HEK293 (cell line): ENCODE results near the gene KBTBD13.

Experiments used
- CTCF ChIA-PET: fragments of 350-600 bp; formaldehyde crosslinking; extraction: SDS; loops from one replicate; lab custom pipeline; 2021; ENCODE audit warnings: antibody characterized with exemption; lab: Yijun Ruan, JAX
- POLR2A ChIA-PET: fragments of 300-600 bp; formaldehyde crosslinking; extraction: SDS; loops from one replicate; lab custom pipeline; 2020; ENCODE audit warnings: antibody characterized with exemption, inconsistent platforms; lab: Yijun Ruan, JAX
- H3K27ac ChIP-seq: fragments of 200-500 bp; sonication (Bioruptor generic); 2 replicates; pipeline ENCODE4 v1.5.1; 2014; ENCODE audit warnings: low read depth, low read length, control low read depth, inconsistent platforms; ENCODE audit errors: extremely low read depth
- H3K36me3 ChIP-seq, 2 experiments: fragments of 200-500 bp in 1 of 2; sonication (Bioruptor generic) in 1 of 2; 1 replicate in 1 of 2; 2 replicates in 1 of 2; pipeline ENCODE4 v1.5.1; 2014 to 2017; ENCODE audit warnings: inconsistent platforms in 2 of 2, low read length in 2 of 2; ENCODE audit not compliant: control insufficient read depth in 2 of 2, insufficient read depth in 1 of 2
- H3K4me1 ChIP-seq: fragments of 200-500 bp; sonication (Bioruptor generic); 2 replicates; pipeline ENCODE4 v1.5.1; 2014; ENCODE audit warnings: mild to moderate bottlenecking, low read length, inconsistent platforms; ENCODE audit not compliant: control insufficient read depth, insufficient read depth
- H3K4me3 ChIP-seq: 2 replicates; pipeline ENCODE4 v1.5.1; 2011; ENCODE audit warnings: low read depth, mild to moderate bottlenecking, control low read depth, low read length, moderate library complexity
- H3K9me3 ChIP-seq: fragments of 200-500 bp; sonication (Bioruptor generic); 2 replicates; pipeline ENCODE4 v1.5.1; 2014; ENCODE audit warnings: low read depth, low read length, inconsistent platforms; ENCODE audit not compliant: control insufficient read depth, insufficient read depth
- EGR2 ChIP-seq: fragments of 450-650 bp; formaldehyde crosslinking; IDR thresholded peaks from 2 replicates; pipeline ENCODE4 v1.5.1; 2016; ENCODE audit warnings: low read depth, missing biosample characterization, missing genetic modification characterization
- KLF17 ChIP-seq: fragments of 450-650 bp; formaldehyde crosslinking; IDR thresholded peaks from 2 replicates; pipeline ENCODE4 v1.5.1; 2016; ENCODE audit warnings: missing biosample characterization, missing genetic modification characterization
- PATZ1 ChIP-seq: fragments of 450-650 bp; formaldehyde crosslinking; IDR thresholded peaks from 2 replicates; pipeline ENCODE4 v1.5.1; 2016; ENCODE audit warnings: missing biosample characterization, missing genetic modification characterization
- ZBTB17 ChIP-seq: fragments of 450-650 bp; formaldehyde crosslinking; IDR thresholded peaks from 2 replicates; pipeline ENCODE4 v1.5.1; 2016; ENCODE audit warnings: missing biosample characterization, missing genetic modification characterization
- ZBTB21 ChIP-seq: fragments of 450-650 bp; formaldehyde crosslinking; IDR thresholded peaks from 2 replicates; pipeline ENCODE4 v1.5.1; 2017; ENCODE audit warnings: missing biosample characterization, missing genetic modification characterization
- ZFHX2 ChIP-seq: fragments of 450-650 bp; formaldehyde crosslinking; conservative IDR thresholded peaks from 2 replicates; pipeline ENCODE4 v1.5.1; 2016; ENCODE audit warnings: missing biosample characterization, missing genetic modification characterization
- ZNF174 ChIP-seq: fragments of 450-650 bp; formaldehyde crosslinking; IDR thresholded peaks from 2 replicates; pipeline ENCODE4 v1.5.0; 2017; ENCODE audit warnings: missing biosample characterization, mild to moderate bottlenecking, missing genetic modification characterization
- ZNF223 ChIP-seq: fragments of 450-650 bp; formaldehyde crosslinking; IDR thresholded peaks from 2 replicates; pipeline ENCODE4 v1.5.1; 2016; ENCODE audit warnings: missing biosample characterization, missing genetic modification characterization
- ZNF274 ChIP-seq, 2 experiments: fragments of 200-500 bp in 1 of 2; fragments of 450-650 bp in 1 of 2; sonication (Bioruptor generic) in 1 of 2; formaldehyde crosslinking in 1 of 2; IDR thresholded peaks; 2 replicates each; pipeline versions ENCODE4 v1.5.1 to v1.6.1; 2014 to 2016; ENCODE audit warnings: borderline replicate concordance in 1 of 2, inconsistent platforms in 1 of 2, low read length in 1 of 2, missing biosample characterization in 1 of 2, missing genetic modification characterization in 1 of 2
- ZNF341 ChIP-seq: fragments of 450-650 bp; formaldehyde crosslinking; IDR thresholded peaks from 2 replicates; pipeline ENCODE4; 2016; ENCODE audit warnings: low read depth, missing biosample characterization, missing genetic modification characterization
- ZNF404 ChIP-seq: fragments of 450-650 bp; formaldehyde crosslinking; IDR thresholded peaks from 2 replicates; pipeline ENCODE4 v1.5.1; 2017; ENCODE audit warnings: missing biosample characterization, missing genetic modification characterization
- ZNF423 ChIP-seq: fragments of 450-650 bp; formaldehyde crosslinking; IDR thresholded peaks from 2 replicates; pipeline ENCODE4 v1.5.1; 2016; ENCODE audit warnings: missing biosample characterization, missing genetic modification characterization
- ZNF449 ChIP-seq: fragments of 450-650 bp; formaldehyde crosslinking; IDR thresholded peaks from 2 replicates; pipeline ENCODE4 v1.5.1; 2017; ENCODE audit warnings: missing biosample characterization, mild to moderate bottlenecking, missing genetic modification characterization, moderate library complexity
- ZNF529 ChIP-seq: fragments of 450-650 bp; formaldehyde crosslinking; IDR thresholded peaks from 2 replicates; pipeline ENCODE4 v1.5.1; 2017; ENCODE audit warnings: missing genetic modification characterization, missing biosample characterization; ENCODE audit not compliant: insufficient replicate concordance
- ZNF600 ChIP-seq: fragments of 450-650 bp; formaldehyde crosslinking; IDR thresholded peaks from 2 replicates; pipeline ENCODE4 v1.5.1; 2016; ENCODE audit warnings: missing biosample characterization, missing genetic modification characterization
- ZNF776 ChIP-seq: fragments of 450-650 bp; formaldehyde crosslinking; IDR thresholded peaks from 2 replicates; pipeline ENCODE4 v1.5.0; 2017; ENCODE audit warnings: missing biosample characterization, missing genetic modification characterization, borderline replicate concordance
- ZNF837 ChIP-seq: fragments of 450-650 bp; formaldehyde crosslinking; IDR thresholded peaks from 2 replicates; pipeline ENCODE4 v1.5.1; 2016; ENCODE audit warnings: missing biosample characterization, missing genetic modification characterization
- ZSCAN18 ChIP-seq: fragments of 450-650 bp; formaldehyde crosslinking; IDR thresholded peaks from 2 replicates; pipeline ENCODE4 v1.5.1; 2016; ENCODE audit warnings: missing biosample characterization, missing genetic modification characterization

The KBTBD13 gene

GRCh38 chr15:65079580-65079979, 3.0 kb downstream of the KBTBD13 start (continued):
- TF ChIP-seq ZNF837 (tag by site-specific recombination) = no peak

GRCh38 chr15:65081270-65081669, 4.7 kb downstream of the KBTBD13 start:
- Histone ChIP-seq H3K27ac (no peak overlapping the region), H3K4me3 (no peak overlapping the region), H3K36me3 (no peaks in the 10 kb centered on the region), H3K4me1 (peaks cover 9% of the 10 kb centered on the region), H3K9me3 (no peaks in the 10 kb centered on the region)
- ChIA-PET POLR2A (no interaction called here), CTCF (interaction anchor here (0.7 to 8.2 kb wide), 3 partner anchors 28 to 208 kb away, joined by 3 to 94 read pairs (median 4); no protein-coding TSS in a partner anchor)
- TF ChIP-seq PATZ1 (tag by site-specific recombination) (no peak), ZNF274 (IDR thresholded peaks at IDR 0.05; ENCODE audit: low read length) (no peak), ZNF274 (tag by site-specific recombination; IDR thresholded peaks at IDR 0.05; ENCODE audit: borderline replicate concordance) (no peak), ZNF223 (tag by site-specific recombination) (no peak), ZNF174 (tag by site-specific recombination) (no peak), ZNF404 (no peak), ZSCAN18 (tag by site-specific recombination) (no peak)

- ChIA-PET CTCF (interaction anchor here (0.9 to 8.2 kb wide), 2 partner anchors 28 to 47 kb away, joined by 4 to 94 read pairs; no protein-coding TSS in a partner anchor), POLR2A (interaction anchor here (0.5 kb wide), 1 partner anchor 26 kb away, joined by 3 read pairs; no protein-coding TSS in a partner anchor)
- no peaks in the 10 kb centered on the region for H3K9me3 ChIP-seq
These were observed 5.2 kb downstream of the KBTBD13 start for GRCh38 chr15:65081758-65082157.

GRCh38 chr15:65082303-65082953, 5.9 kb downstream of the KBTBD13 start:
- POLR2A ChIA-PET = interaction anchor here (0.5 kb wide), 1 partner anchor 27 kb away, joined by 3 read pairs; no protein-coding TSS in a partner anchor
- TF ChIP-seq KLF17 (tag by site-specific recombination) (0 out of 2 replicates have a peak, but pooled peaks have one; percentile 33), ZBTB17 (tag by site-specific recombination) (peak; percentile 91), ZNF341 (tag by site-specific recombination) (peak; percentile 65), ZNF600 (tag by site-specific recombination) (peak; percentile 50; the same call in 1 of the 2 replicates), PATZ1 (tag by site-specific recombination) (0 out of 2 replicates have a peak, but pooled peaks have one; percentile 34), ZNF529 (tag by site-specific recombination) (no peak)

More at GRCh38 chr15:65081758-65082157, 5.2 kb downstream of the KBTBD13 start:
- H3K4me1 ChIP-seq = peaks cover 9% of the 10 kb centered on the region
- no peaks in the 10 kb centered on the region for H3K36me3 ChIP-seq
- H3K4me3 ChIP-seq = no peak overlapping the region
- TF ChIP-seq ZNF449 (tag by site-specific recombination) (no peak), ZBTB21 (no peak), ZNF423 (no peak), ZFHX2 (tag by site-specific recombination) (peak; percentile 93), ZNF776 (tag by site-specific recombination) (no peak), EGR2 (tag by site-specific recombination) (peak; percentile 91)
- TF ChIP-seq, all 188 proteins: peak for 2
- no peak overlapping the region for H3K27ac ChIP-seq

More at GRCh38 chr15:65082303-65082953, 5.9 kb downstream of the KBTBD13 start:
- Histone ChIP-seq H3K4me3 (no peak overlapping the region), H3K4me1 (peaks cover 9% of the 10 kb centered on the region), H3K27ac (no peak overlapping the region), H3K9me3 (no peaks in the 10 kb centered on the region), H3K36me3 (no peaks in the 10 kb centered on the region)
- CTCF ChIA-PET = interaction anchor here (0.6 to 8.2 kb wide), 11 partner anchors 12 to 350 kb away, joined by 3 to 94 read pairs (median 4); no protein-coding TSS in a partner anchor
